HG02981 (cell line): Measurements from ENCODE around the gene FBXW4.
A peak's percentile ranks its signal among the peaks of the same experiment; 100 is the strongest.

ENCODE experiments used
- ATAC-seq: cut with Tn5 transposase; IDR thresholded peaks from one replicate; pipeline ENCODE4 v1.9.1; 2021; ENCODE audit warnings: mild to moderate bottlenecking, moderate library complexity; ENCODE audit not compliant: unreplicated experiment

The FBXW4 gene

GRCh38 chr10:101704331-101704730 lies 9.4 kb upstream of the FBXW4 start:
- no peak for ATAC-seq

- ATAC-seq, result no peak
Observed at GRCh38 chr10:101696632-101697031, 1.7 kb upstream of the FBXW4 start.

- no peak for ATAC-seq
Observed at GRCh38 chr10:101695404-101695890, 477 bp upstream of the FBXW4 start.

- peak; percentile 70 for ATAC-seq
Observed at GRCh38 chr10:101693978-101694673, 844 bp downstream of the FBXW4 start.

- ATAC-seq, result peak; percentile 8
Observed at GRCh38 chr10:101693651-101693977, 1.4 kb downstream of the FBXW4 start.

- ATAC-seq, result no peak
Observed at GRCh38 chr10:101691081-101691480, 3.9 kb downstream of the FBXW4 start.

GRCh38 chr10:101690461-101690860 lies 4.5 kb downstream of the FBXW4 start:
- no peak for ATAC-seq

GRCh38 chr10:101687071-101687658 lies 7.8 kb downstream of the FBXW4 start:
- ATAC-seq, result no peak

GRCh38 chr10:101686133-101686925 lies 8.6 kb downstream of the FBXW4 start:
- ATAC-seq, result no peak

- no peak for ATAC-seq
Observed at GRCh38 chr10:101684782-101685181, 10.2 kb downstream of the FBXW4 start.

GRCh38 chr10:101683276-101683675 lies 11.7 kb downstream of the FBXW4 start:
- no peak for ATAC-seq

- no peak for ATAC-seq
Observed at GRCh38 chr10:101682172-101682825, 12.7 kb downstream of the FBXW4 start.

- no peak for ATAC-seq
Observed at GRCh38 chr10:101676565-101676964, 18.4 kb downstream of the FBXW4 start.

GRCh38 chr10:101675115-101675514 lies 19.9 kb downstream of the FBXW4 start:
- ATAC-seq, result no peak

GRCh38 chr10:101672536-101672935 lies 22.4 kb downstream of the FBXW4 start:
- ATAC-seq, result no peak

- ATAC-seq, result peak; percentile 64
Observed at GRCh38 chr10:101671453-101671852, 23.5 kb downstream of the FBXW4 start.

- no peak for ATAC-seq
Observed at GRCh38 chr10:101670635-101671034, 24.3 kb downstream of the FBXW4 start.

GRCh38 chr10:101669181-101669580 lies 25.8 kb downstream of the FBXW4 start:
- ATAC-seq, result no peak

- no peak for ATAC-seq
Observed at GRCh38 chr10:101668566-101668965, 26.4 kb downstream of the FBXW4 start.

GRCh38 chr10:101666083-101666482 lies 28.9 kb downstream of the FBXW4 start:
- no peak for ATAC-seq

GRCh38 chr10:101663097-101663496 lies 31.9 kb downstream of the FBXW4 start:
- ATAC-seq, result no peak
